Activated naive CD4-positive, alpha-beta T cell (primary cell): Measurements from ENCODE around the gene C1QTNF2.
"Not testable (repeated sequence)": the region's sequence is repeated elsewhere in the genome, so short reads cannot be mapped to it uniquely, and the experiment has no call there.

Experiments used
- DNase-seq, 4 experiments: peaks; one replicate each; lab custom pipeline; 2025; lab: John Stamatoyannopoulos, UW

The C1QTNF2 gene

DNA sequence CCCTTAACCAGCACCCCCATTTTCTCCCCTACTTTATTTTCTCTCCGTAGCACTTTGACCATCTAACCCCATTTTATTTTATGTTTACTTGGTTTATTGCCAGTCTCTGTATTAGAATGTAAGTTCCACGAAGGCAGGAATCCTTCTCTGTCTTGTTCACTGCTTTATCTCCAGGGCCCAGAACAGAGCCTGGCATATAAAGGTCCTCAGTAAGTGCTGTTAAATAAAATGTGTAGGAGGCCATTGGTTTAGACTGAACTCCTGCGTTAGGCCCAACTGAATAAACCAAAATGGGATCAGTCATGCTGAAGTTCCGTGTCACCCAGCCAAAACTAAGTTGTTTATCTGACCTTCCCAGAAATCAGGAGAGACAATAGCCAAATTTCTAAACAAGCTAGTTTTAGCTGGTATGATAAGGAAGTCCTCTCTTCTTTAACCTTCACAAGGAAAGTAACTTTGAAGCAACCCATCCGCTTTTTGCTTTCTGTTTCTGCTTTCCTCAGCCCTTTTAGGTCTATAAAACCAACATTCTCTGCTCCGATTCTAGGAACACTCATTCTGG is 29.0 kb downstream of the C1QTNF2 start:
- no peak for DNase-seq

DNA sequence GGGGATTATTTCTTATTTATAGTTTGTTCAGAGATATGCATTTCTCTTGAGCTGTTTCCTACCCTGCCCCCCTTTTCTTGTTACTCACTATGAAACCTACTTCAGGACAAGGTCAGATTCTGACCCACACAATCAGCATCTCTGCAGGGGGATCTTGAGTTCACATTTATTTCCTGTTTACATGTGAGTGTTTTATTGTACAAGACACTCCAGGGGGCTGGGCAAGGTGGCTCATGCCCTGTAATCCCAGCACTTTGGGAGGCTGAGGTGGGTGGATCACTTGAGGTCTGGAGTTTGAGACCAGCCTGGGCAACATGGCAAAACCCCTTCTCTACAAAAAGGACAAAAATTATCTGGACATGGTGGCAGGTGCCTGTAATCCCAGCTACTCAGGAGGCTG is 29.9 kb downstream of the C1QTNF2 start:
- not testable (repeated sequence) for DNase-seq

- DNase-seq, result no peak
Observed at GRCh38 chr5:160339406-160340130, 30.9 kb downstream of the C1QTNF2 start.

DNA sequence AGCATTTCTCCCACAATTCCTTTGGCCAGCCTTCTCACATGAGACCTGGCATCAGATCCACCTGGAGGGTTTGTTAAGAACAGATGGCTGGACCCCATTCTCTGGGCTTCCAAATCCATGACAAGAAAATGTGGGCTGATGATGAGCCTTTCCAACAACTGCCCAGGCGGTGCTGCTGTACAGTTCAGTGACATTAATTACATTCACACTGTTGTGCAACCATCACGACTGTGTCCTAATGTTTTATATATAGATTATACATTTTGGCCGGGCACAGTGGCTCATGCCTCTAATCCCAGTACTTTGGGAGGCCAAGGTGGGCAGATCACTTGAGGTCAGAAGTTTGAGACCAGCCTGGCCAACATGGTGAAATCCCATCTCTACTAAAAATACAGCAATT is 35.7 kb downstream of the C1QTNF2 start:
- not testable (repeated sequence) for DNase-seq

- DNase-seq, result no peak
Observed at GRCh38 chr5:160333721-160334120, 36.7 kb downstream of the C1QTNF2 start.

DNA sequence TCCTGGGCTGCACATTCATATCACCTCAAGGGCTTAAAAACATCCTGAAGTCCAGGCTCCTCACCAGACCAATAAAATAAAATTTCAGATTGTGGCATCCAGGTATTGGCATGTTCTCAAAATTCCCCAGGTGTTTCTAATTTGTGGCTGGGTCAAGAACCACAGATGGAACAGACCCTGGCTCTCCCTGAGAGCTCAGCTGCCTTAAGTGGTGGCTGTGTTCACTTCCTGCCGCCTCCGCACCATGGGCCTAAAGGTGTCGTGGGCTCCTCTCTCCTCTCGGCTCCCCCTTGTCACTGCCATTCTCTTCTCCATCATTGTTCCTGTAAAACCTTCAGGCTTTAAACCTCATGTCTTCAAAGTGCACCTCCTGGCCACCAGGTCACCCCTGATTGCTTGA is 40.2 kb downstream of the C1QTNF2 start:
- DNase-seq, result no peak

- DNase-seq, result no peak
Observed at GRCh38 chr5:160327818-160328217, 42.6 kb downstream of the C1QTNF2 start.

- DNase-seq, result no peak
Observed at GRCh38 chr5:160326981-160327380, 43.4 kb downstream of the C1QTNF2 start.

DNA sequence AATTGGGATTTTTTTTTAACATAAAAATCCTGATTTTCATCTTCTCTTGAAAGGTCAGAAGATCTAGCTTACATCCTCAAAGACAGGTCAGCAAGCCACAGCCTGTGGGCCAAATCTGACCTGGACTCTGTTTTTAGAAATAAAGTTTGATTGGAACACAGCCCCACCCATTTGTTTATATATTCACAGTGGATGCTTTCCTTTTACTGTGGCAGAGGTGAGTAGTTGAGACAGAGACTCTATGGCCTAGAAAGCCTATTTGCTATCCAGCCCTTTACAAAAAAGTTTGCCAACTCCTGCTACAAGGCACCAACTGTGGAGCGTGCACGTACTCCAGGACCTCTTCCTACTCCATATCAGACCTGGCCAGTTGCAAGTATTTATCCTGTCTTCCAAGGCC is 44.7 kb downstream of the C1QTNF2 start:
- DNase-seq, result no peak

GRCh38 chr5:160324886-160325285 is 45.5 kb downstream of the C1QTNF2 start:
- DNase-seq, result no peak

DNA sequence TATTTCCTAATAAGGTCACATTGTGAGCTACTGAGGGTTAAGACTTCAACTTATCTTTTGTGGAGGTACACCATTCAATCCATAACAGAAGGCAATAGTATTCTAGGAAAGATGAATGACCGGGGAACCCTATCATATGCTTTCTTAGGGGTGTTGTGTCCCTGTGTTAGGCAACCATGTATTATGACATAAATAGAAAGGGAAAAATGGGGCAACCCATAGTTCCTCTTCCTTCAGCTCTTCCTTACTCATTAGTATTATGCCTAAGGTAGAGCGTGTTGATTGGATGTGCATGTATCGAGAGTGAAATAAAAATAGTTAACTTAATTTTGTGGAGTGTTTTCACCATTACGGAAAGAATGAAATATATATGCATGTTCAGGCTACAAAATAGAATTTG is 52.0 kb downstream of the C1QTNF2 start:
- no peak for DNase-seq

- no peak for DNase-seq
Observed at GRCh38 chr5:160317434-160317833, 53.0 kb downstream of the C1QTNF2 start.

DNA sequence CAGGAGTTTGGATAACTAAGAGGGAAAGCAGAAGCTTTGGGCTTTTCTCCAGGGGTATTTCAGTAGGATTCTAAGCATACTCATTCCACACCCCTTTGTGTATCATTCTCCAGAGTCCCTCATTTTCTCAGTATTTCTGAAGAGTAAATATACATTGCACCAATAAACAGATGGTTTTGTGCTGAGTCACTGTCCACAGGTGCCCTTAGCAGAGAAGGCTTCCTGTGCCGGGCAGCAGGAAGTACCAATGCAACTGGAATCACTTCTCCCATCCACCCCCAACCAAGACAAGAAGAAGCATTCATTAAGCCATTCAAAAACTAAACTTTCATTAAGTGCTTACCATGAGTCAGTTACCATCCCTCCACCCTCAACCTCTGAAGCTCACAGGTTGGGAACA is 54.5 kb downstream of the C1QTNF2 start:
- no peak for DNase-seq

DNA sequence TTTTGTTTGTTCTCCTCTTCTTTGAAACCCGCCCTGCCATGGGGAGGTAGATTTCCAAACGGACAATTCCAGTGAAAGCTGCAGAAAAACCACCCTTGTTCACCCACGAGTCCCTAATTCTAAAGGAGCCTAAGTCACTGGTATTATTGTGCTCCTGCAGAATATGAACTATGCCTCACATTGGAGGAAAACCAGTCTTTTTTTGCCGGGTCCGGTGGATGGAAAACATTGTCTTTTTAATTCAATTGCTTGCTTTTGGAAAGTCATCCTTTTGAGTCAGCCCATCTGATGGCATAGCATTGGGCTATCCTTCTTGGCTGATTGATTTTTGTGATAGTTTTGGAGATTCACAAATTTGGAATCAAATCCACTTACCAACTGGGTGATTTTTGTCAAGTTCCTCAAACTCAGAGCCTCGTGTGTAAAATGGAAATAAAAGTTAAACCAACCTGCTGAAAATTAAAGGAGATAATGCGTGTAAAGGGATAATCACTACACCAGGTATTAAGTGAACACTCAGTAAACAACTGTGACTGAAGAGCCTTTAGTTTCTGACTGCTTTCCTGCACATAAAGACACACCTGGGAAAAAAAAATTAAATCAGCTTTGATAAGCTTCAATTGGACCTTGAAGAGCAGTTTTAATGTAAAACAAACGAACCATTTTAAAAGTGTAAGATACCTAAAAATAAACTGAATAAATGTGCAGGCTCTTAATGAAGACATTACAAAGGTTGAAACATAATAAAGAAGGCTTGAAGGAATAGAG is 57.3 kb downstream of the C1QTNF2 start:
- no peak for DNase-seq

GRCh38 chr5:160312134-160312959 is 58.1 kb downstream of the C1QTNF2 start, which contains the start of gene CCNJL:
TSS of gene CCNJL (minus strand) at chr5:160312564. CDS start at chr5:160311923, 641 bp downstream.
- no peak for DNase-seq

GRCh38 chr5:160311491-160312133 is 58.8 kb downstream of the C1QTNF2 start:
- DNase-seq, result no peak

- no peak for DNase-seq
Observed at GRCh38 chr5:160310552-160311295, 59.7 kb downstream of the C1QTNF2 start.

GRCh38 chr5:160310140-160310539 is 60.3 kb downstream of the C1QTNF2 start:
- no peak for DNase-seq

DNA sequence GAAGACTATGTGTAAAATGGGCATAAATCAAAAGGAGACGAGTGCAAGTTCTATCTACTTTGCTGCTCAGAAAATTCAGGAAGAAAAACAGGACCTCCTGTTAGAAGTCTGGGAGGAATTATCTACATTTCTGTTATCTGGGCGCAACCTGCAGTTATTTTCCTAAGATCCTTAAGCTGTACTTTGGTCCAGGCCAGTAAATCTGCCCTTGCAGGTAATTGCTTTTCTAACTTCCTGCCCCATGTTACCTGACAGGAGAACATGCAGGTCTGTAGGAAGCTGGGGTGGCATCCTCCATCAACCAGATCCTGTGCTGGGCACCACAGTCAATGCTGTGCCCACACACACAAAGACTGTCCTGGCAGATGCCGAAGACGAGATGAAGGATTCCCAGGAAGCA is 63.7 kb downstream of the C1QTNF2 start:
- DNase-seq, result no peak

DNA sequence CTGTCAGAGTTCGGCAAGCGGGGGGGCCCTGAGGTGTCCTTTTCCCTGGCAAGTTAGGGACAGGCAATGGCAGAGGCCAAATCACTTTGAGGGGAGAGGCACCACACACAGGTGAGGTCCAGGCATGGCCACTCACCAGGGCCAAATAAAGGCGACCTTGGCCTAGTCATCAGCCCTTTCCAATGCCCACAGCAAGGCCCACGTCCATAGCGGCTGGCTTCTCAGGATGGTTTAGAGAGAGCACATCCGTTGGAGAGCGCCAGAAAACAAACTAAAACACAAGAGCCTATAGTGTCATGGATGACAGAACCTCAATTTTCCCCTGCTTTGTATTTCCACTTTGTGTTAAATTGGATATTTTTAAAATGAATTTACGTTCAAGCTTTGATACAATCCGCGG is 65.1 kb downstream of the C1QTNF2 start:
- DNase-seq, result no peak

DNA sequence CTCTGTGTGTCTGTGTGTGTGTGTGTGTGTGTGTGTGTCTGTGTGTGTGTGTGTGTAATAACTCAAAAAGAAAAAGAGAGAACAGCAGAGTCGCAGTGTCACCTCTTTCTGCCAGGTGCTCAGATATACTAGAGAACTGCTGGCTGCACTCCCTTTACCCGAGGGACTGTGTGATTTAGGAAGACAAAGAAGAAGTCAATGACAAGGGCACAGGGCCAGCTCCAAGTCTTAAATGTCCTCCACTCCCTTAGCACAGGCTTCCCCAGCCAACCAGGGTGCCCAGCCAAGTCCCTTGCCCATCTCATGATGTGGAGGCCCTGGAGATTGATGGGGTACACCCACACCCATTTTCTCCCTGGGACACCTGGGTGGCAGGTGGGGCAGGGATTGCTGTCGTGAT is 66.7 kb downstream of the C1QTNF2 start:
- DNase-seq, result no peak
